ENCODE data around the gene LNP1. TPM values are rescaled to one million over a fixed set of nuclear protein-coding genes. Genes with fewer than 3 reads are reported as not detected.
A peak's percentile ranks its signal among the peaks of the same experiment; 100 is the strongest.

The LNP1 gene
- total and polyA plus RNA-seq, 10 of the 15 experiments (the other 5 are each of a cell fraction or from before 2014, with no cell fraction given), result 2.1 to 4.2 (median 2.7) TPM

DNA sequence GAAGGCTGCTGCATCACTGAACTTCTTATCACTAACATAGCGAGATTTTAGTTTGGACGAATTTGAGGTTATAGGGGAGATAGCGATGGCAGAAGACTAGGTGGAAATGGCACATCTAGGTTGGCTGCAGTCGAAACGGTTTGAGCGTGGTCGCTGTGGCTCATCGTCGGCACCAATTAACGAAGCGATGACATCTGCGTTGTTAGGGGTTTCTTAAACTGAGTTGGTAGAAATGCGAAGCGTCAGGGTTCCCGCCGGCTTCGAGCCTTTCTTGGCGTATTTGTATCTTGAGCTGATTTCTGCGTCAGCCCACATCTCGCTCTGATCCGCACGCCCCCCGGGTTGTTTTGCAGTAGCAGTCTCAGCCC lies 319 bp downstream of the LNP1 start (continued):
- TF ChIP-seq SMAD1 (IDR thresholded peaks at IDR 0.05; ENCODE audit: low read depth, partially characterized antibody) (no peak), NFIC (IDR thresholded peaks at IDR 0.05; ENCODE audit: low read depth, low read length) (no peak), POLR2AphosphoS2 (IDR thresholded peaks at IDR 0.05; ENCODE audit: low read depth, low read length) (no peak; the same call in 1 of the 2 replicates), CHD1 (IDR thresholded peaks at IDR 0.05; ENCODE audit: low read depth, low read length) (no peak), MXI1 (IDR thresholded peaks at IDR 0.05; ENCODE audit: low read depth, low read length) (no peak), KAT2A (conservative IDR thresholded peaks at IDR 0.05; ENCODE audit: control insufficient read depth, low read depth, low read length) (no peak), STAT3 (IDR thresholded peaks at IDR 0.05; ENCODE audit: low read depth, low read length) (no peak), TBL1XR1 (IDR thresholded peaks at IDR 0.05; ENCODE audit: low read depth, low read length) (no peak), EP300 (IDR thresholded peaks at IDR 0.05; ENCODE audit: borderline replicate concordance in 1 of 2, control insufficient read depth in 1 of 2, low read depth in 2 of 2, low read length in 2 of 2) (no peak), CHD4 (IDR thresholded peaks at IDR 0.05) (no peak), SUZ12 (IDR thresholded peaks at IDR 0.05; ENCODE audit: unreplicated experiment) (no peak), ZSCAN29 (IDR thresholded peaks at IDR 0.05) (peak; percentile 84)
- TF ChIP-seq, protein P1, sequence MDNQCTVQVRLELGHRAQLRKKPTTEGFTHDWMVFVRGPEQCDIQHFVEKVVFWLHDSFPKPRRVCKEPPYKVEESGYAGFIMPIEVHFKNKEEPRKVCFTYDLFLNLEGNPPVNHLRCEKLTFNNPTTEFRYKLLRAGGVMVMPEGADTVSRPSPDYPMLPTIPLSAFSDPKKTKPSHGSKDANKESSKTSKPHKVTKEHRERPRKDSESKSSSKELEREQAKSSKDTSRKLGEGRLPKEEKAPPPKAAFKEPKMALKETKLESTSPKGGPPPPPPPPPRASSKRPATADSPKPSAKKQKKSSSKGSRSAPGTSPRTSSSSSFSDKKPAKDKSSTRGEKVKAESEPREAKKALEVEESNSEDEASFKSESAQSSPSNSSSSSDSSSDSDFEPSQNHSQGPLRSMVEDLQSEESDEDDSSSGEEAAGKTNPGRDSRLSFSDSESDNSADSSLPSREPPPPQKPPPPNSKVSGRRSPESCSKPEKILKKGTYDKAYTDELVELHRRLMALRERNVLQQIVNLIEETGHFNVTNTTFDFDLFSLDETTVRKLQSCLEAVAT (IDR thresholded peaks at IDR 0.05), result peak; percentile 17; the same call in 1 of the 2 replicates
